IPS-20b (cell line): ENCODE measurements around the gene UGT1A1.
"Not testable (repeated sequence)": the region's sequence is repeated elsewhere in the genome, so short reads cannot be mapped to it uniquely, and the experiment has no call there.

ENCODE experiments used
- H3K27ac ChIP-seq: one replicate; pipeline ENCODE4 v1.5.1; 2013; ENCODE audit warnings: low read length
- H3K27me3 ChIP-seq: 2 replicates; pipeline ENCODE4 v1.6.1; 2013; ENCODE audit warnings: mild to moderate bottlenecking, low read length, inconsistent platforms; ENCODE audit not compliant: insufficient read depth
- H3K36me3 ChIP-seq: 2 replicates; pipeline ENCODE4 v1.6.1; 2013; ENCODE audit warnings: low read depth, mild to moderate bottlenecking, inconsistent platforms, low read length, moderate library complexity; ENCODE audit not compliant: insufficient read depth
- H3K4me1 ChIP-seq: 2 replicates; pipeline ENCODE4 v1.6.1; 2013; ENCODE audit warnings: mild to moderate bottlenecking, control low read depth, inconsistent platforms, low read length, moderate library complexity; ENCODE audit not compliant: insufficient read depth
- H3K4me3 ChIP-seq: 2 replicates; pipeline ENCODE4 v1.5.1; 2013; ENCODE audit warnings: mild to moderate bottlenecking, low read length, inconsistent platforms
- H3K9ac ChIP-seq: 2 replicates; pipeline ENCODE4 v1.6.1; 2013; ENCODE audit warnings: low read depth, mild to moderate bottlenecking, inconsistent platforms, low read length, moderate library complexity
- H3K9me3 ChIP-seq: 2 replicates; pipeline ENCODE4 v1.6.1; 2013; ENCODE audit warnings: mild to moderate bottlenecking, low read depth, low read length, inconsistent platforms; ENCODE audit not compliant: insufficient read depth

UGT1A1 gene

GRCh38 chr2:233745073-233745755 lies 14.9 kb upstream of the UGT1A1 start:
- Histone ChIP-seq H3K9me3 (peaks cover 23% of the 10 kb centered on the region; the same call in 1 of the 2 replicates), H3K4me1 (no peaks in the 10 kb centered on the region), H3K36me3 (no peaks in the 10 kb centered on the region), H3K9ac (no peak overlapping the region), H3K4me3 (no peak overlapping the region), H3K27ac (no peak overlapping the region), H3K27me3 (no peaks in the 10 kb centered on the region)

- H3K4me3 ChIP-seq, H3K27ac ChIP-seq, H3K36me3 ChIP-seq, H3K4me1 ChIP-seq, H3K27me3 ChIP-seq, H3K9ac ChIP-seq: not testable (repeated sequence)
- peaks cover 28% of the 10 kb centered on the region; the same call in 1 of the 2 replicates for H3K9me3 ChIP-seq
Measured at GRCh38 chr2:233745838-233746237, 14.2 kb upstream of the UGT1A1 start.

DNA sequence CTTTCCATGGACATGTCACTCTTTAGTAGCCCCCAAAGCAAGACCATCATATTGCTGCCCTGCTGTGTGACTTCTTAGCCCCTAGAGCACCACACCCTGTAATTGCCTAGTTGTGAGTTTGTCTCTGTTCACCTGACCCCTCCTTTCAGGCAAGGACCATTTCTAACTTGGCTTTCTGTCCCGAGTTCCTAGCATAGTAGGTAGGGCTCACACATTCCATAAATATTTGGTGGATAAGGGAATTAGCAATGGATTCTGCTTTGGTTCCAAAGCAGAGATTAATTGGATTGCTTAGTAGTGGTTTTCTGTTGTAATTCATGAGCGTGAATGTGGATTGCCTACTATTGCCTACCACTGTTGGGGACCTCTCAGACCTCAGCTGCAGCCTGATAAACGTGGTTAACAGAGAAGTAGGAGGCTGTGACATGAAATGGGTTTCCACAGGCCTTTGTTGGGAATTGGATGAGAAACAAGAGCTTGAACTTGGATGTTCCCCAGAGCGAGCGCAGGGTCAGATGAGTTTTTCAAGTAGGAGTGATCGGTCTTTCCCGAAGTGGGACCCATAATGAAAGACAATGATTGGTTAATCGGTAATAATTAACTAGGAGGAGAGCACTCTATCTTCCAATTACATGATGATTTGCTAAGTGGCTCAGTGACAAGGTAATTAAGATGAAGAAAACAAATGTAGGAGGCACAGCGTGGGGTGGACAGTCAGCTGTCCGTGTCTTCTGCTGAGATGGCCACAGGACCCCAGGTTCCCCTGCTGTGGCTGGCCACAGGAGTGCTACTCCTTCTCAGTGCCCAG lies 13.4 kb upstream of the UGT1A1 start:
- Histone ChIP-seq H3K36me3 (no peaks in the 10 kb centered on the region), H3K4me3 (no peak overlapping the region), H3K4me1 (no peaks in the 10 kb centered on the region), H3K9ac (no peak overlapping the region), H3K27me3 (no peaks in the 10 kb centered on the region), H3K9me3 (peaks cover 36% of the 10 kb centered on the region; the same call in 1 of the 2 replicates), H3K27ac (no peak overlapping the region)

GRCh38 chr2:233747283-233747544 lies 12.9 kb upstream of the UGT1A1 start:
- H3K27ac ChIP-seq, result no peak overlapping the region

GRCh38 chr2:233750689-233751088 lies 9.4 kb upstream of the UGT1A1 start:
- H3K27me3 ChIP-seq, H3K27ac ChIP-seq, H3K36me3 ChIP-seq, H3K4me1 ChIP-seq, H3K9ac ChIP-seq, H3K4me3 ChIP-seq: not testable (repeated sequence)
- H3K9me3 ChIP-seq, result peaks cover 33% of the 10 kb centered on the region

More at GRCh38 chr2:233747283-233747544, 12.9 kb upstream of the UGT1A1 start:
- Histone ChIP-seq H3K9me3 (peaks cover 36% of the 10 kb centered on the region), H3K4me1 (no peaks in the 10 kb centered on the region), H3K27me3 (no peaks in the 10 kb centered on the region), H3K36me3 (no peaks in the 10 kb centered on the region), H3K4me3 (no peak overlapping the region), H3K9ac (no peak overlapping the region)

GRCh38 chr2:233751212-233752009 lies 8.7 kb upstream of the UGT1A1 start:
- not testable (repeated sequence) for H3K36me3 ChIP-seq

GRCh38 chr2:233754872-233755611 lies 5.0 kb upstream of the UGT1A1 start:
- Histone ChIP-seq H3K27ac (no peak overlapping the region), H3K4me1 (no peaks in the 10 kb centered on the region), H3K27me3 (no peaks in the 10 kb centered on the region), H3K4me3 (no peak overlapping the region), H3K9me3 (peaks cover 14% of the 10 kb centered on the region), H3K36me3 (no peaks in the 10 kb centered on the region), H3K9ac (no peak overlapping the region)

More at GRCh38 chr2:233751212-233752009, 8.7 kb upstream of the UGT1A1 start:
- not testable (repeated sequence) for H3K27me3 ChIP-seq, H3K27ac ChIP-seq, H3K4me3 ChIP-seq, H3K9ac ChIP-seq, H3K4me1 ChIP-seq
- H3K9me3 ChIP-seq, result peaks cover 29% of the 10 kb centered on the region

DNA sequence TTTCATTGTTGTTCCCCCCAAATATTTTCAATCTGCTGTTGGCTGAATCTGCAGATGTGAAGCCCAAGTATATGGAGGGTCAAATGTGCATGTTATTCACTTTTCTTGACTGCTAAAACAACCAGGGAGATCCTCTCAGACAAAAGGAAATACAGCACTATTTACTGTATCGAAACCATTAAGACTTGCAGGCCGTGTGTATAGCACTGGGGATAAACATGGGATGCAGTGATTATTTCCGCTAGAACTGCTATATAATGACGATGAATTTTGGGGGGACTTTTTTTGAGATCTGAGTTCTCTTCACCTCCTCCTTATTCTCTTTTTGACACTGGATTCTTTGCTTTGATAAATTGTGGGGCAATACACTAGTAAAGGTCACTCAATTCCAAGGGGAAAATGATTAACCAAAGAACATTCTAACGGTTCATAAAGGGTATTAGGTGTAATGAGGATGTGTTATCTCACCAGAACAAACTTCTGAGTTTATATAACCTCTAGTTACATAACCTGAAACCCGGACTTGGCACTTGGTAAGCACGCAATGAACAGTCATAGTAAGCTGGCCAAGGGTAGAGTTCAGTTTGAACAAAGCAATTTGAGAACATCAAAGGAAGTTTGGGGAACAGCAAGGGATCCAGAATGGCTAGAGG lies 3.5 kb upstream of the UGT1A1 start:
- peaks cover 1% of the 10 kb centered on the region for H3K9me3 ChIP-seq
- no peak overlapping the region for H3K27ac ChIP-seq
- H3K36me3 ChIP-seq, result no peaks in the 10 kb centered on the region
- no peak overlapping the region for H3K9ac ChIP-seq
- no peaks in the 10 kb centered on the region for H3K4me1 ChIP-seq
- no peak overlapping the region for H3K4me3 ChIP-seq
- H3K27me3 ChIP-seq, result no peaks in the 10 kb centered on the region

DNA sequence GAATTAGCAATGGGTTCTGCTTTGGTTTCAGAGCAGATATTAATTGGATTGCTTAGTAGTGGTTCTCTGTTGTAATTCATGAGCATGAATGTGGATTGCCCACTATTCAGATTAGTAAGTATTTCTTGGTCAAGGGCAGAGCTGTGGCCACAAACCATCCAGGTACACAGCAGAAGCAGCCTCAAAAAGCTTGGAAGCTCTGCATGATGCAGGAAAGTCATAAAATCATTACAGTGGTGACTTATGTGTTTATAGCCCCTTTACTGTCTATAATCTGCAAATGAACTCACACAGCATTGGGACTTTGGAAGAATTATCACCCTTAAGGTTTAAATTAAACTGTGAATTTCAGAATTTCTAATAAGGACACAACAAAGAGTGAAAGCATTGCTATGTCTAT lies 1.9 kb upstream of the UGT1A1 start:
- Histone ChIP-seq H3K4me3 (no peak overlapping the region), H3K36me3 (no peaks in the 10 kb centered on the region), H3K9me3 (no peaks in the 10 kb centered on the region; the same call in 1 of the 2 replicates), H3K4me1 (no peaks in the 10 kb centered on the region), H3K27me3 (no peaks in the 10 kb centered on the region), H3K9ac (no peak overlapping the region), H3K27ac (no peak overlapping the region)

- Histone ChIP-seq H3K9ac (no peak overlapping the region), H3K9me3 (no peaks in the 10 kb centered on the region), H3K4me1 (no peaks in the 10 kb centered on the region), H3K4me3 (no peak overlapping the region), H3K27me3 (no peaks in the 10 kb centered on the region), H3K27ac (no peak overlapping the region), H3K36me3 (no peaks in the 10 kb centered on the region)
Measured at GRCh38 chr2:233758849-233759248, 1.2 kb upstream of the UGT1A1 start.
